Erythroblast (primary cell): ENCODE data around the gene BRWD1.

ENCODE experiments used
- GATA1 ChIP-seq: IDR thresholded peaks from 2 replicates; pipeline ENCODE4 v1.6.1; 2011; ENCODE audit warnings: low read depth, mild to moderate bottlenecking, control low read depth, low read length, moderate library complexity
- POLR2A ChIP-seq: IDR thresholded peaks from 2 replicates; pipeline ENCODE4 v1.6.1; 2011; ENCODE audit warnings: mild to moderate bottlenecking, low read length

DNA sequence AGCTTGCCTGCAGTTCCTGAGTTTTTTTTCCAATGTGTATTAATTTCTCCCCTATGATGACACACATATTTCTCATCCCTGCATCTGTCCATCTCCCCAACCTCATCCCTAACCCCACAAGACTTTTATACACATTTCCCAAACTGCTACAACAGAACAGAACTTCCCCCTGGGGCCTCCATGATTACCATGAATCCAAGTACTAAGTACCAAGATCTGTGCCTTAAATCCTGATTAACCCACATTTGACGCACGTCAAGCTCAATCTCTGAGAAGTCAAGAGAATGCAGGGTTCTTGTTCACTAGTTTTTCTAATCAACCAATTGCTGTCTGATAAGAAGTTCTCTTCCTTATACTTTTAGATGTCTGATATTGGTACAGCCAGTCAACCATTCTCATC lies 25.8 kb upstream of the BRWD1 start:
- no peak for TF ChIP-seq POLR2A
- no peak for TF ChIP-seq GATA1
